ENCODE measurements around the gene ITIH4.

Gene ITIH4

DNA sequence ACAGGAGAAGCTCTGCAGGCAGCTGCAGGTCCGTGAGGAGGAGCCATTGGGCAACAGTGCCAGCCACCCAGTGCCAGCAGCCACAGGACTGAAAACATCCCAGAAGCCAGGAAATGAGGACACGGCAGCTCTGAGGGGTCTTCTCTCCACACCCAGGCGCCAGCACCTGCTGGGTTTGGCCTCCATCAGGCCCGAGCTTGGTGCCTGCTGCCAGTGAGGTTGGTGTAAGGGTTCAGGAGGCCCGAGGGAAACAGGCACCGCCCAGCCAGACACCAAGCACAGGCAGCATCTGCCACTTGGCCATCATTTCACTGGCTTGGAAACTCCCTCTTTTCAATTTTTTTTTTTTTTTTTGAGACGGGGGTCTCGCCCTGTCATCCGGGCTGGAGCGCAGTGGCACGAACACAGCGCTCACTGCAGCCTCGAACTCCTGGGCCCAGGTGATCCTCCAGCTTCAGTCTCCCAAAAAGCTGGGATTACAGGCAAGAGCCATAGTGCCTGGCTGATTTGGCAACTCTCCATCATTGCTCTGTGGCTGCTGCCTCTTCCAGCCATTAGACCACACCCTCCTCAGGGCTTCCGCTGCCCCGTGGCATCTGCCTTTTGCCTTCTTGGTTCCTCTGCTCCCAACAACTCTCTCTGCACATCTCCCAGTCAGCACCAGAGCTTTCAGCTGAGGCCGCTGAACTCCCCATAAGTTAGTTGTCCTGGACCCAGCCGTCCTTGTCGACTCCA is 37.3 kb downstream of the ITIH4 start:
- H3K4me3 Mint-ChIP-seq, result no peak overlapping the region
- no peaks in the 10 kb centered on the region for H3K27me3 Mint-ChIP-seq (ENCODE audit: low read depth)
- no peak overlapping the region for H3K27ac Mint-ChIP-seq
- H3K4me1 Mint-ChIP-seq (ENCODE audit: low read depth), result no peaks in the 10 kb centered on the region
- no peaks in the 10 kb centered on the region for H3K36me3 Mint-ChIP-seq (ENCODE audit: low read depth)
- H3K9me3 Mint-ChIP-seq, result no peaks in the 10 kb centered on the region

- Mint-ChIP-seq H3K4me3 (no peak overlapping the region), H3K4me1 (ENCODE audit: low read depth) (no peaks in the 10 kb centered on the region), H3K27me3 (ENCODE audit: low read depth) (no peaks in the 10 kb centered on the region), H3K9me3 (no peaks in the 10 kb centered on the region), H3K27ac (no peak overlapping the region), H3K36me3 (ENCODE audit: low read depth) (no peaks in the 10 kb centered on the region)
Observed at GRCh38 chr3:52792413-52792812, 38.1 kb downstream of the ITIH4 start.

DNA sequence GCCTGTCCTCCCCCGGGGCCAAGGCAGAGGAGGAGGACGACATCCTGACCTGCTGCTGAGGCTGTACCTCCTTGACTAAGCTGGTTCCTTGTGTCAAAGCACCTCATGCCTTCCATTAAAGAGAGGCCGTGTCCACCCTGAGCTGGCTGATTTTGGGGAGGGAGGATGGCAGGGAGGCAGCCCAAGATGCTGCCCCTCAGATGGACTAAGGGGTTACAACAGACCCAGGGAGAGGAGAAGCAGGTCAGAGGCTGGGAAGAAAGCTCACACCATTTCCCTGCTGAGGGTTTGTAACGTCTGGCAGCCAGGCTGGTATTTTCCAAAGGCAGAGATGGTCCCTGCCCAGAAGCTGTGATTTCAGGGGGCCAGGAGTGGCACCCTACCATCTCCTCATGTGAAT is 38.5 kb downstream of the ITIH4 start:
- H3K9me3 Mint-ChIP-seq, result no peaks in the 10 kb centered on the region
- H3K4me3 Mint-ChIP-seq, result no peak overlapping the region
- no peaks in the 10 kb centered on the region for H3K27me3 Mint-ChIP-seq (ENCODE audit: low read depth)
- H3K4me1 Mint-ChIP-seq (ENCODE audit: low read depth), result no peaks in the 10 kb centered on the region
- H3K27ac Mint-ChIP-seq, result no peak overlapping the region
- no peaks in the 10 kb centered on the region for H3K36me3 Mint-ChIP-seq (ENCODE audit: low read depth)

DNA sequence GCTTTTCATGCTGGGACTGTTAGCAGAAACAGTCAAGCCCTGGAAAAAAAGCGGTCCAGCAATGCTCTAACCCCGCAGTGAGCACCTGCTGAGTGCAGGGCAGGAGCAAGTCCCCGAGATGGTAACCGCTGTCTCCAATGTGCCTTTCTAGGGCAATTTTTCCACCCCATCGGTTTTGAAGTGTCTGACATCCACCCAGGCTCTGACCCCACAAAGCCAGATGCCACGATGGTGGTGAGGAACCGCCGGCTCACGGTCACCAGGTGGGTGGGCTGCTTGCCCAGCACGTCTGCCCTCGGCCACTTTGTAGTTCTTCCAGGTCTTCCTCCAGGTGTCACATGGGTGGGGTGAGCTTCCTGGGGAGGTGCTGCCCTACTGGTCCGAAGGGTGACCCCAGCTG is 39.1 kb downstream of the ITIH4 start:
- Mint-ChIP-seq H3K36me3 (ENCODE audit: low read depth) (no peaks in the 10 kb centered on the region), H3K27ac (no peak overlapping the region), H3K4me3 (no peak overlapping the region), H3K4me1 (ENCODE audit: low read depth) (no peaks in the 10 kb centered on the region), H3K27me3 (ENCODE audit: low read depth) (no peaks in the 10 kb centered on the region), H3K9me3 (no peaks in the 10 kb centered on the region)

DNA sequence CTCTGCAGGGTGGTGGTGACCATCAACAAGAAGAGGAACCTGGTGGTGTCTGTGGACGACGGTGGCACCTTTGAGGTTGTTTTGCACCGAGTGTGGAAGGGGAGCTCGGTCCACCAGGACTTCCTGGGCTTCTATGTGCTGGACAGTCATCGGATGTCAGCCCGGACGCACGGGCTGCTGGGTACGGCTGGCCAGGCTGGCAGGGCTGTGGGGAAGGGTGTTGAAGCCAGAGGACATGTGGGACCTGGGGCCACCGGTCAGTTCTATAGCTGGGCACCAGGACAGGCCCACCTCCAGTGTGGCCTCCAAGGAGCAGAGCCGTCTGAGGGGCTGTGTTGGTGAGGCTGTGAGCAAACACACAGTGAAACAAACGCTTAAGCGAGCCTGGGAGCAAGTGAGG is 39.7 kb downstream of the ITIH4 start:
- Mint-ChIP-seq H3K27ac (no peak overlapping the region), H3K36me3 (ENCODE audit: low read depth) (no peaks in the 10 kb centered on the region), H3K9me3 (no peaks in the 10 kb centered on the region), H3K27me3 (ENCODE audit: low read depth) (no peaks in the 10 kb centered on the region), H3K4me1 (ENCODE audit: low read depth) (no peaks in the 10 kb centered on the region), H3K4me3 (no peak overlapping the region)

DNA sequence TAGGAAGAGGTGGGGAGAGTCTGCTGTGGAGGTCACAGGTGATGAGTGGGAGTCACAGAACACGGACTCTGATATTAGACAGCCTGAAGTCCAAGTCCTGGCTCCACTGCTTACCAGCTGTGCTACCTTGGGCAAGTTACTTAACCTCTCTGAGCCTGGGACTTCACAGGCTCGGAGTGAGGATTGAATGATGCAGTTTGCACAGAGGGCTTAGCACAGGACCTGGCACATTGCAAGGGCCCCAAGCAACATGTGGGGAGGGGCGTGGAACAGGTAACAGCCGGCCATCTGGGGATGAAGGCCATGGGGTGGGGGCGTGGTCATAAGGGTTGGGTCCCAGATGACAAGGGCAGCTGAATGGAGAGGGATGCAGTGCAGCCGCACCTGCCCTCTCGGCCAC is 40.1 kb downstream of the ITIH4 start:
- H3K4me3 Mint-ChIP-seq, result no peak overlapping the region
- no peaks in the 10 kb centered on the region for H3K9me3 Mint-ChIP-seq
- H3K4me1 Mint-ChIP-seq (ENCODE audit: low read depth), result no peaks in the 10 kb centered on the region
- H3K27ac Mint-ChIP-seq, result no peak overlapping the region
- H3K36me3 Mint-ChIP-seq (ENCODE audit: low read depth), result no peaks in the 10 kb centered on the region
- no peaks in the 10 kb centered on the region for H3K27me3 Mint-ChIP-seq (ENCODE audit: low read depth)

- Mint-ChIP-seq H3K36me3 (ENCODE audit: low read depth) (no peaks in the 10 kb centered on the region), H3K27ac (no peak overlapping the region), H3K27me3 (ENCODE audit: low read depth) (no peaks in the 10 kb centered on the region), H3K9me3 (no peaks in the 10 kb centered on the region), H3K4me3 (no peak overlapping the region), H3K4me1 (ENCODE audit: low read depth) (no peaks in the 10 kb centered on the region)
Observed at GRCh38 chr3:52789746-52790040, 40.8 kb downstream of the ITIH4 start.

- H3K4me3 Mint-ChIP-seq, result no peak overlapping the region
- no peaks in the 10 kb centered on the region for H3K36me3 Mint-ChIP-seq (ENCODE audit: low read depth)
- H3K9me3 Mint-ChIP-seq, result no peaks in the 10 kb centered on the region
- H3K27me3 Mint-ChIP-seq (ENCODE audit: low read depth), result no peaks in the 10 kb centered on the region
- no peak overlapping the region for H3K27ac Mint-ChIP-seq
- no peaks in the 10 kb centered on the region for H3K4me1 Mint-ChIP-seq (ENCODE audit: low read depth)
Observed at GRCh38 chr3:52788890-52789745, 41.4 kb downstream of the ITIH4 start.

GRCh38 chr3:52787672-52788625 is 42.5 kb downstream of the ITIH4 start:
- Mint-ChIP-seq H3K4me3 (no peak overlapping the region), H3K27ac (no peak overlapping the region), H3K4me1 (ENCODE audit: low read depth) (no peaks in the 10 kb centered on the region), H3K27me3 (ENCODE audit: low read depth) (peaks cover 5% of the 10 kb centered on the region), H3K36me3 (ENCODE audit: low read depth) (no peaks in the 10 kb centered on the region), H3K9me3 (no peaks in the 10 kb centered on the region)

- no peak overlapping the region for H3K4me3 Mint-ChIP-seq
- H3K27me3 Mint-ChIP-seq (ENCODE audit: low read depth), result peaks cover 5% of the 10 kb centered on the region
- no peaks in the 10 kb centered on the region for H3K36me3 Mint-ChIP-seq (ENCODE audit: low read depth)
- no peak overlapping the region for H3K27ac Mint-ChIP-seq
- no peaks in the 10 kb centered on the region for H3K9me3 Mint-ChIP-seq
- H3K4me1 Mint-ChIP-seq (ENCODE audit: low read depth), result no peaks in the 10 kb centered on the region
Observed at GRCh38 chr3:52787246-52787645, 43.2 kb downstream of the ITIH4 start.

DNA sequence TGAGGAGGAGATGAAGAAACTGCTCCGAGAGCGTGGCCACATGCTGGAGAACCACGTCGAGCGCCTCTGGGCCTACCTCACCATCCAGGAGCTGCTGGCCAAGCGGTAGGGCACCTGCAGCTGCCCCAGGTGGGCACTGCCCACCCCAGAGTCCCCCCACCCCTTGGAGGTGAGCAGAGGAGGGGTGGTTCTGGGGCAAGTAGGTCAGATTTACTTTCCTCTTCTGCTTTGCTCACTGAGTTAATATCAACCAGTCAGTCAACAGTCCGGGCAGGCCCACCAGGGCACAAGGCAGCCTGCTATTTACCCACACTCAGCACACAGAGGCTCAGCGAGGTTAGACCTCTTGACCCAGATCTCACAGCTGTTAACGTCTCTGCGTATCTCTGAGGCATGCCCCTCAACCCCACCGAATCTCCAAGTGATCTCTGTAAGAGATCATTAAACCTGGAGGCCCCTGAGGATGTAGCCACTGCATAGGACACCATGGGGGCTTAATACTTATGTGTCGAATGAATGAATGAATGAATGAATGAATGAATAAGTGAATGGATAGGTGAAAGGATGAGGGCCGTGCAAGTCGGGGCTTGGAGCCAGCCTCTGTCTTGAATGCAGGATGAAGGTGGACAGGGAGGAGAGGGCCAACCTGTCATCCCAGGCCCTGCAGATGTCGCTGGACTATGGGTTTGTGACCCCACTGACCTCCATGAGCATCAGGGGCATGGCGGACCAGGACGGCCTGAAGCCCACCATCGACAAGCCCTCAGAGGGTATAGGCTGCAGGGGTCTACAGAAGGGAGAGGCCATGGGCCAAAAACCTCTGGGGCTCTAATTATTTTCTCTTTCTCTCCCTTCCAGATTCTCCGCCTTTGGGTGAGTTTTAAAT is 43.9 kb downstream of the ITIH4 start:
- Mint-ChIP-seq H3K9me3 (no peaks in the 10 kb centered on the region), H3K27ac (no peak overlapping the region), H3K4me1 (ENCODE audit: low read depth) (no peaks in the 10 kb centered on the region), H3K36me3 (ENCODE audit: low read depth) (no peaks in the 10 kb centered on the region), H3K27me3 (ENCODE audit: low read depth) (peaks cover 5% of the 10 kb centered on the region), H3K4me3 (no peak overlapping the region)

- Mint-ChIP-seq H3K36me3 (ENCODE audit: low read depth) (no peaks in the 10 kb centered on the region), H3K9me3 (no peaks in the 10 kb centered on the region), H3K27ac (no peak overlapping the region), H3K27me3 (ENCODE audit: low read depth) (peaks cover 11% of the 10 kb centered on the region), H3K4me1 (ENCODE audit: low read depth) (no peaks in the 10 kb centered on the region), H3K4me3 (no peak overlapping the region)
Observed at GRCh38 chr3:52784931-52785590, 45.4 kb downstream of the ITIH4 start.

- Mint-ChIP-seq H3K27ac (no peak overlapping the region), H3K27me3 (ENCODE audit: low read depth) (peaks cover 11% of the 10 kb centered on the region), H3K4me1 (ENCODE audit: low read depth) (no peaks in the 10 kb centered on the region), H3K4me3 (no peak overlapping the region), H3K9me3 (no peaks in the 10 kb centered on the region), H3K36me3 (ENCODE audit: low read depth) (no peaks in the 10 kb centered on the region)
Observed at GRCh38 chr3:52784021-52784621, 46.4 kb downstream of the ITIH4 start.

Measured in T-helper 1 cell treated with Interleukin-12 subunit alpha and Interleukin-12 subunit beta and Interleukin-4 antibody, amounts not matched to agents 30 μg/mL and 1 μg/mL, for 36 hours (primary cell).